ENCODE measurements around the gene TMEM181. TPM values are rescaled to one million over a fixed set of nuclear protein-coding genes. Genes with fewer than 3 reads are reported as not detected.

TMEM181 gene
- total and polyA plus RNA-seq, 2 of the 13 experiments (the other 11 are each of a cell fraction or from before 2014, with no cell fraction given): 59.1 to 108 TPM

DNA sequence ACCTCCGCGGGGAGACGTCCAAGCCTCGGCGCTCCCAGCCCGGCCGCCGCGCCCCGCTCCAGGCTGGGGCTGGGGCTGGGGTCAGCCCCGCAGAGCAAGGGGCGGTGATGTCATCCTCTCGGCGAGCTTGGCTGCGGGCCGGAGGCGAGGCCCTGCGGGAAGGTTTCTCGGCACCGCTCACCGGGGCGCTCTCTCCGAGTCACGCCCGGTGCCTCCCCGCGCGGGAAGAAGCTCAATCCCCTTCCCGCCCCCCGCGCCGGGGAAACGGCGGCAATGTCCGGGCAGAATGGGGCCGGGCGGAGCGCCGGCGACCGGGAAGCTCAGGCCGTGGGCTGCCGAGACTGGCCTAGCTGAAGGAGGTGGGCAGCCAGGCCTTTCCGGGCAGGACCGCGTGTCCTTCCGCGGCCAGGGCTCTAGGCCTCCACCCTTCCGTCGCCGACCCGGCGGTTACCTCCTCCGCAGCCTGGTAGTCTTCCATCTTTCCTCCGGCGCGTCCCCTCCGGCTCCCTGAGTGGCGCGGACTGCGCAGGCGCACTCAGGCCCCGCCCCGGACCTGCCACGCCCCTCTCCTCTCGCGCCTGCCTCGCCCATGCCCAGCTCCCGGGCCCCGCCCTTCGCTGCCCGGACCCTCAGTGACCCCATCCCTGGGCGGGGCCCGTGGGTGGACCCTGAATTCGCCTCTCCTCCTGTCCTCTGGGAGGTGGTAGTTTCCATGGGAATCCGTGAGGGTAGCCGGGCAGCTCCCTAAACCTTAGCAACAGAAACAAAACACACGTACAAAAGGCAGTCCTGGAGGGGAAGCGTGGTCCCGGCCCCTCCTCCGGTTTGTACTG, 84.6 kb downstream of the TMEM181 start, which contains the start of gene DYNLT1 (continued):
- TF ChIP-seq ZBTB40 (IDR thresholded peaks at IDR 0.05) (no peak), ZBTB40 (CRISPR knock-in tag; IDR thresholded peaks at IDR 0.05) (no peak; the same call in none of the 2 replicates), RBAK (CRISPR knock-in tag; IDR thresholded peaks at IDR 0.05) (no peak), RXRA (CRISPR knock-in tag; IDR thresholded peaks at IDR 0.05) (peak; percentile 94), ZNF616 (CRISPR knock-in tag; IDR thresholded peaks at IDR 0.05; ENCODE audit: low read depth) (peak; percentile 82; the same call in 1 of the 2 replicates), ZNF768 (CRISPR knock-in tag; IDR thresholded peaks at IDR 0.05) (peak; percentile 57; the same call in 1 of the 2 replicates), ISL2 (CRISPR knock-in tag; IDR thresholded peaks at IDR 0.05) (peak; percentile 77), SALL1 (CRISPR knock-in tag; IDR thresholded peaks at IDR 0.05) (peak; percentile 79), ZNF639 (CRISPR knock-in tag; conservative IDR thresholded peaks at IDR 0.05) (0 out of 2 replicates have a peak, but pooled peaks have one; percentile 26), NFKB2 (CRISPR knock-in tag; IDR thresholded peaks at IDR 0.05; ENCODE audit: borderline replicate concordance) (peak; percentile 67; the same call in 1 of the 2 replicates), MTF1 (CRISPR knock-in tag; IDR thresholded peaks at IDR 0.05) (no peak)
- TF ChIP-seq, protein P1, sequence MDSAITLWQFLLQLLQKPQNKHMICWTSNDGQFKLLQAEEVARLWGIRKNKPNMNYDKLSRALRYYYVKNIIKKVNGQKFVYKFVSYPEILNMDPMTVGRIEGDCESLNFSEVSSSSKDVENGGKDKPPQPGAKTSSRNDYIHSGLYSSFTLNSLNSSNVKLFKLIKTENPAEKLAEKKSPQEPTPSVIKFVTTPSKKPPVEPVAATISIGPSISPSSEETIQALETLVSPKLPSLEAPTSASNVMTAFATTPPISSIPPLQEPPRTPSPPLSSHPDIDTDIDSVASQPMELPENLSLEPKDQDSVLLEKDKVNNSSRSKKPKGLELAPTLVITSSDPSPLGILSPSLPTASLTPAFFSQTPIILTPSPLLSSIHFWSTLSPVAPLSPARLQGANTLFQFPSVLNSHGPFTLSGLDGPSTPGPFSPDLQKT (CRISPR knock-in tag; IDR thresholded peaks at IDR 0.05; ENCODE audit: borderline replicate concordance): no peak
- TF ChIP-seq, protein P2, sequence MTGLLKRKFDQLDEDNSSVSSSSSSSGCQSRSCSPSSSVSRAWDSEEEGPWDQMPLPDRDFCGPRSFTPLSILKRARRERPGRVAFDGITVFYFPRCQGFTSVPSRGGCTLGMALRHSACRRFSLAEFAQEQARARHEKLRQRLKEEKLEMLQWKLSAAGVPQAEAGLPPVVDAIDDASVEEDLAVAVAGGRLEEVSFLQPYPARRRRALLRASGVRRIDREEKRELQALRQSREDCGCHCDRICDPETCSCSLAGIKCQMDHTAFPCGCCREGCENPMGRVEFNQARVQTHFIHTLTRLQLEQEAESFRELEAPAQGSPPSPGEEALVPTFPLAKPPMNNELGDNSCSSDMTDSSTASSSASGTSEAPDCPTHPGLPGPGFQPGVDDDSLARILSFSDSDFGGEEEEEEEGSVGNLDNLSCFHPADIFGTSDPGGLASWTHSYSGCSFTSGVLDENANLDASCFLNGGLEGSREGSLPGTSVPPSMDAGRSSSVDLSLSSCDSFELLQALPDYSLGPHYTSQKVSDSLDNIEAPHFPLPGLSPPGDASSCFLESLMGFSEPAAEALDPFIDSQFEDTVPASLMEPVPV (CRISPR knock-in tag; IDR thresholded peaks at IDR 0.05): peak; percentile 96

Data from HepG2 (cell line).